Loucy (cell line): ENCODE results near the gene SP140.

Experiments
- H2AFZ ChIP-seq: fragments of 200-600 bp; sonication (generic); 2 replicates; pipeline ENCODE4 v1.6.0; 2016; ENCODE audit warnings: antibody characterized with exemption, mild to moderate bottlenecking, low read length, moderate library complexity
- H3F3A ChIP-seq: fragments of 200-600 bp; 2 replicates; pipeline ENCODE4 v1.6.0; 2016; ENCODE audit warnings: antibody characterized with exemption, low read depth, mild to moderate bottlenecking
- H3K27me3 ChIP-seq: fragments of 200-600 bp; sonication (generic); 2 replicates; pipeline ENCODE4 v1.6.1; 2014; ENCODE audit warnings: low read length, mild to moderate bottlenecking; ENCODE audit not compliant: insufficient read depth, poor library complexity, severe bottlenecking
- H3K36me3 ChIP-seq: fragments of 200-600 bp; sonication (generic); 2 replicates; pipeline ENCODE4 v1.6.1; 2016; ENCODE audit warnings: low read length; ENCODE audit not compliant: insufficient read depth
- H3K4me1 ChIP-seq: fragments of 200-600 bp; sonication (generic); 2 replicates; pipeline ENCODE4 v1.5.1; 2014; ENCODE audit warnings: low read length, mild to moderate bottlenecking; ENCODE audit not compliant: insufficient read depth, poor library complexity, severe bottlenecking
- H3K4me2 ChIP-seq: fragments of 200-600 bp; sonication (generic); 2 replicates; pipeline ENCODE4 v1.6.0; 2014; ENCODE audit warnings: antibody characterized with exemption, low read length, low read depth, mild to moderate bottlenecking; ENCODE audit not compliant: poor library complexity, severe bottlenecking
- H3K4me3 ChIP-seq: fragments of 200-600 bp; sonication (generic); 2 replicates; pipeline ENCODE4 v1.5.1; 2014; ENCODE audit warnings: low read length, mild to moderate bottlenecking, mixed read lengths; ENCODE audit not compliant: poor library complexity, severe bottlenecking
- H3K79me2 ChIP-seq: fragments of 200-600 bp; sonication (generic); 2 replicates; pipeline ENCODE4 v1.6.1; 2014; ENCODE audit warnings: low read length; ENCODE audit not compliant: insufficient read depth
- H3K9ac ChIP-seq: fragments of 200-600 bp; sonication (generic); 2 replicates; pipeline ENCODE4 v1.6.0; 2014; ENCODE audit warnings: mild to moderate bottlenecking, low read depth, low read length, moderate library complexity; ENCODE audit not compliant: poor library complexity, severe bottlenecking
- H3K9me2 ChIP-seq: fragments of 200-600 bp; sonication (generic); replicated peaks from 2 replicates; pipeline ENCODE4 v1.6.1; 2016; ENCODE audit warnings: low read depth, low read length, mixed read lengths
- H3K9me3 ChIP-seq: fragments of 200-600 bp; sonication (generic); 2 replicates; pipeline ENCODE4 v1.6.1; 2014; ENCODE audit warnings: mild to moderate bottlenecking, antibody characterized with exemption, low read length, low read depth; ENCODE audit not compliant: insufficient read depth
- H4K20me1 ChIP-seq: fragments of 200-600 bp; sonication (generic); 2 replicates; pipeline ENCODE4 v1.6.0; 2014; ENCODE audit warnings: antibody characterized with exemption, low read length, mild to moderate bottlenecking; ENCODE audit not compliant: insufficient read depth, poor library complexity, severe bottlenecking
- EZH2phosphoT487 ChIP-seq: fragments of 200-600 bp; IDR thresholded peaks from 2 replicates; pipeline ENCODE4 v1.6.1; 2018; ENCODE audit warnings: antibody characterized with exemption, mild to moderate bottlenecking, moderate library complexity, borderline replicate concordance
- TF ChIP-seq, protein P1 (sequence below): fragments of 200-600 bp; sonication (generic); conservative IDR thresholded peaks from 2 replicates; pipeline ENCODE4 v1.5.1; 2014; ENCODE audit warnings: mild to moderate bottlenecking, antibody characterized with exemption, low read length

The SP140 gene

GRCh38 chr2:230230087-230230486 lies 4.6 kb downstream of the SP140 start:
- H3K4me3 ChIP-seq = no peak overlapping the region
- H2AFZ ChIP-seq = no peak overlapping the region
- no peaks in the 10 kb centered on the region for H3K36me3 ChIP-seq

DNA sequence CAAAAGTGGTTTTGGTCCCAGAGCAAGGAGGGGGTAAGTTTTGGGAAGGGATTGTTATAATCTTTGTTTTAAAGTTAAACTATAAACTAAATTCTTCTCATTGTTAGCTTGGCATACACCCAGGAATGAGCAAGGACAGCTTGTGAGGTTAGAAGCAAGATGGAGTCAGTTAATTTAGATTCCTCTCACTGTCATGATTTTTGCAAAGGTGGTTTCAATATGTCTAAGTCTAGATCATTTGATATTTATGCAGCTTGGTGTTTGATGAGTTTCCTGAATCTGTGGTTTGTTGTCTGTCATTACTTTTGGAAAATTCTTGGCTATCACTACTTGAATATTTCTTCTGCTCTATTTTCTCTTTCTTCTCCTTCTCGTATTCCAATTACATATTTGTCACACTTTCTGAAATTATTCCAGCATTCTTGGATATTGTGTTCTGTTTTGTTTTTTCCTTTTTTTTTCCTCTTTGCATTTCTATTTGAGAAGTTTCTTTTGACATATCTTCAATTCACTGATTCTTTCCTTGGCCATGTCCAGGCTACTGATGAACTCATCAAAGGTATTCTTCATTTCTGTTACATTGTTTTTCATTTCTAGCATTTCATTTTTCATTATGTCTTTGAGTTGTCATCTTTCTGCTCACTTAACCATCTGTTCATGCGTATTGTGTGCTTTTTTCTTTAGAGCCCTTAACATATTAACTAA lies 5.1 kb downstream of the SP140 start:
- no peak overlapping the region for H2AFZ ChIP-seq
- H3K36me3 ChIP-seq = no peaks in the 10 kb centered on the region
- H3K4me3 ChIP-seq = no peak overlapping the region
- H3K9me2 ChIP-seq = no peaks in the 10 kb centered on the region
- H3K4me2 ChIP-seq = no peak overlapping the region
- no peaks in the 10 kb centered on the region for H4K20me1 ChIP-seq
- H3K9me3 ChIP-seq = peaks cover 15% of the 10 kb centered on the region
- H3K27me3 ChIP-seq = no peaks in the 10 kb centered on the region
- no peak for TF ChIP-seq EZH2phosphoT487
- H3K9ac ChIP-seq = no peak overlapping the region
- H3F3A ChIP-seq = no peaks in the 10 kb centered on the region
- no peaks in the 10 kb centered on the region for H3K4me1 ChIP-seq
- no peaks in the 10 kb centered on the region for H3K79me2 ChIP-seq

More at GRCh38 chr2:230230087-230230486, 4.6 kb downstream of the SP140 start:
- H3K9me3 ChIP-seq = peaks cover 15% of the 10 kb centered on the region
- no peaks in the 10 kb centered on the region for H3K9me2 ChIP-seq
- H3F3A ChIP-seq = no peaks in the 10 kb centered on the region
- no peaks in the 10 kb centered on the region for H3K4me1 ChIP-seq
- H3K27me3 ChIP-seq = no peaks in the 10 kb centered on the region
- H4K20me1 ChIP-seq = no peaks in the 10 kb centered on the region
- TF ChIP-seq EZH2phosphoT487 = no peak
- TF ChIP-seq, protein P1, sequence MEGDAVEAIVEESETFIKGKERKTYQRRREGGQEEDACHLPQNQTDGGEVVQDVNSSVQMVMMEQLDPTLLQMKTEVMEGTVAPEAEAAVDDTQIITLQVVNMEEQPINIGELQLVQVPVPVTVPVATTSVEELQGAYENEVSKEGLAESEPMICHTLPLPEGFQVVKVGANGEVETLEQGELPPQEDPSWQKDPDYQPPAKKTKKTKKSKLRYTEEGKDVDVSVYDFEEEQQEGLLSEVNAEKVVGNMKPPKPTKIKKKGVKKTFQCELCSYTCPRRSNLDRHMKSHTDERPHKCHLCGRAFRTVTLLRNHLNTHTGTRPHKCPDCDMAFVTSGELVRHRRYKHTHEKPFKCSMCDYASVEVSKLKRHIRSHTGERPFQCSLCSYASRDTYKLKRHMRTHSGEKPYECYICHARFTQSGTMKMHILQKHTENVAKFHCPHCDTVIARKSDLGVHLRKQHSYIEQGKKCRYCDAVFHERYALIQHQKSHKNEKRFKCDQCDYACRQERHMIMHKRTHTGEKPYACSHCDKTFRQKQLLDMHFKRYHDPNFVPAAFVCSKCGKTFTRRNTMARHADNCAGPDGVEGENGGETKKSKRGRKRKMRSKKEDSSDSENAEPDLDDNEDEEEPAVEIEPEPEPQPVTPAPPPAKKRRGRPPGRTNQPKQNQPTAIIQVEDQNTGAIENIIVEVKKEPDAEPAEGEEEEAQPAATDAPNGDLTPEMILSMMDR = no peak
- no peak overlapping the region for H3K4me2 ChIP-seq
- no peaks in the 10 kb centered on the region for H3K79me2 ChIP-seq
- H3K9ac ChIP-seq = no peak overlapping the region

- Histone ChIP-seq H3K9ac (no peak overlapping the region), H3K4me1 (no peaks in the 10 kb centered on the region), H3K36me3 (no peaks in the 10 kb centered on the region), H3K4me3 (no peak overlapping the region), H2AFZ (no peak overlapping the region), H3K9me3 (peaks cover 15% of the 10 kb centered on the region), H3K9me2 (no peaks in the 10 kb centered on the region), H4K20me1 (no peaks in the 10 kb centered on the region), H3K27me3 (no peaks in the 10 kb centered on the region), H3F3A (no peaks in the 10 kb centered on the region), H3K79me2 (no peaks in the 10 kb centered on the region), H3K4me2 (no peak overlapping the region)
- TF ChIP-seq EZH2phosphoT487 = no peak
- TF ChIP-seq, protein P1 = no peak
Measured at GRCh38 chr2:230231251-230231650, 5.7 kb downstream of the SP140 start.
